ENCODE results near the gene NID2.

The NID2 gene

DNA sequence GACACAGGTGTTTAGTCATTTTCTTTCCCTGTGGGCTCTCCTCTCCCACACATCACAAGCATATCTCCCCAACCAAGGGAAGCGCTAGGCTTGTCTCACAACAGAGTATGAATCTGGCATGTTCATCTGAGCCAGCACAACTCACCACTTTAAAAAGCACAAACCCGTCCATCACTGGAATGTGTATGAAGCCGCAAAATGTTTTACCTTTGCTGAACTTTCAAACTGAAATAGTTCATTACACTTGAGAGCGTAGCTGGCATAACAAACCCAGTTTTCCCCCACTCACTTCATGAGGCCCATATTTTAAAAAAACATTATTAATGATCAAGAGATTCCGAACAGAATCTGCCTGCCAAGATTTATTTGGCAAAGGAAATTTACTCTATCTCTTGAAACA, 15.8 kb downstream of the NID2 start:
- DNase-seq: no peak

DNA sequence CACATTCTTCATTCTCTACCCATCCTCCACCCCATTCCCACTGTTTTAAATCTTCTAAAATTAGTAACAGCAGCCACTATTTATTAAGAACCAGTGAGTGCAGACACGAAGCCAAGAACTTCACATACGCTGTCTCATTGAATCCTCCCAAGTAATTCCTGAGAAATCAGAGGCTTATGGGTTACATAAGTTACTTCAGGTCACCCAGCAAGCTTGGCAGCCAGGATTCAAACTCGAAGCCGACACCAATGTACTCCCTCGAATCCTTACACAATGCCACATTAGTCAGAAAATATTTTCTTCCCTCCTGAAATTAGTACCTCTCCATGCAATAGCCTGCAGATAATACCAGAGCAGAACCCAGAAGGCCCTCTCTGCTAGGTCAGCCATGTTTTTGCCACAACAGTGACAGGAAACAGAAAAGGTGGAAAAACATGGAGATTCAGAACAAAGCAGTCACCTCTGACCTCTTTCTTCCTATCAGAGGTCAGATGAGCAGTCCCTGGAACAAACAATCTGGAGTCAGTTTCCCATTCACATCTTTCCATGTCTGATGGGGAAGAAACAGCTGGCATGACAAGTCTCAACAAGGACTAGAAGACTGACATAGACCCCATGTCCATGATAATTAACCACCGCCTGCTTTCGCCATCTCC, 16.4 kb downstream of the NID2 start:
- DNase-seq: no peak

DNA sequence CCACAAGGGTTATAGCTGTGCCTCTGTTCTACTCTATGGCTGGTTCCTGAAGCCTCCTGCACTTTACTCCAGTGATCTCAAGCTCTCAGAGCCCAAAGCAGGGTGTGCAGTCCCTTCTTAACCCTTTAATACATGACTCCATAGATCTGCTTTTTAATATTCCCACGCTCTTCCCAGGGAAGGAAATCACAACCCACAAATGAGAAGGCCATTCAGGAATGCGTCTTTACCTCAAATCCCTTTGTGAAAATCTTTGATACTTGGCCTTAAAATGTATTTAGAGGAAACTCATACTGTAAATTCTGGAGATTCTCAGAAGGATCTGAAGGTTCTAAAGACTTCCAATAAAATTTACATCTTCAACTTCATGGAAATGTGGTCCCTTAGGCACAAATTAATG, 17.0 kb downstream of the NID2 start:
- DNase-seq: no peak

DNA sequence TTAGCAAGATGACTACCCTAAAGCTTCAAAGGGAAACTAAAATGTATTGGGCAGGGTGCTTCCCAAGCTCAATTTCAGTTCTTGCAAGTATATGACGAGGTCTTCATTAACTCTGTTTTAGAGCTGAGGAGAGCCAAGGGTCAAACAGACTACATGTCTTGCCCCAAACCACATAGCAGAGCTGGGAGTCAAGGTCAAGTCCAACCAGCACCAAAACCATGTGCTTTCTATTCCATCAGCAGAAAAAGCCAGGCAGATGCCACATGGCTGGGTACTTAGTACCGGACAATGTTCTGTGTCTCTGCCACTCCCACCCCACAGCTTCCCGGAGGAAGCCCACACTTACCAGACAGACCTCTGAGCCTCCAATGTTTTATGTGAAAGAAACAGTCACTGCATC, 17.6 kb downstream of the NID2 start:
- DNase-seq: no peak

DNA sequence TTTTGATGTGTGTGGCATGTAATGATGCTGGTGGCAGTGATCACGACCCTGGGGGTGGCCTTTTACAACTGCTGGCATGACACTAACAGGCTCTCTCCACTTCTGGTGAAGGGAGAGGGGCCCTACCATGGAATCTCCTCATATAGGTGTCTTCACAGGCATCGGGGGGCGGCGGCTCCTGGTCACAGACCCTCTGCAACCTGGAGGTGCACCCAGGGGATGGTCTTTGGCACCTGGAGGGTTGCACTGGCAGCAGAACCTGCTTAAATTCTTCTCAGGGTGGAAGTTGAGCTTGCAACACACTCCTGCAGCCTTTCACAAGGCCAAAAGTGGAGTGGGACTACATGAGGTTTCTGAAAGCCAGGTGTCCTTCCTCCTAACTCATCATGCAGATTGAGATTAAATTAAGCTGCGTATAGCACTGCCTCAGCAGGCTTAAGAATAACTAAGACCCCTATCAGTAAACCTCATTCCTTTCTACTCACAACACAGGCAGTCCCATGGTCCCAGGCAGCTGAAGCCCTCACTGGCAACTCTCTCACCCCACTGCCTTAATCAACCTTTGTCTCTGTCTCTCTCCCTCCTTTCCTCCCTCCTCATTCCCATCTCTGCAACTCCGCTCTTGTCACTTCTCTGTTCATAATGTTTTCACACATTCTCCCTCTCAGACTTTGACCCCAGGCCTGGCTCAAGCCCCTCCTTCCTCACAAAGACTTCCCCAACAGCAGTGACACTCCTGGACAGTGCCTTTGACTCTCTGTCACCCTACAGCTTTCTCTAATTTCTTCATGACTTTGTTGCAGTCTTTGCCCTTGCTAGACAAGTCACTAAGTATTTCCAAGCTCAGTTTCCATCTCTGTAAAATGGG, 18.9 kb downstream of the NID2 start:
- DNase-seq: no peak

DNA sequence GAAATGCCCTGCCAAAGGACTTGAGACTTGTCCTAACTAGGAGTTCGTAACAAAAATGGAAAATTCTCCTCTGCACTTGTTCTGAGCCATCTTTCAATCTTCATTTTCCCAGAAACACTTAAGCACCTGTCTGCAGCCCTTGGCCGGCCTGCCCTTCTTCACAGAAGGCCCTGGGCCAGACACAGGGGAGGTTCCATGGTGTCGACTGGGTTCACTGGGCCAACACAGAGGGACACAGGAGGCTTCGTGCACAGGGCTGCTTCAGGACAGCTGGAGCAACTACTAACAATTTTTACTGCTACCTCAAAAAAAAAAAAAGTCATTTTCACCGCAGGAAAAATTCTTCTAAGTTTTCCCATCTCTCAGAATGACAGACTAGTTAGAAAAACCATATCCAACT, 19.6 kb downstream of the NID2 start:
- no peak for DNase-seq

DNA sequence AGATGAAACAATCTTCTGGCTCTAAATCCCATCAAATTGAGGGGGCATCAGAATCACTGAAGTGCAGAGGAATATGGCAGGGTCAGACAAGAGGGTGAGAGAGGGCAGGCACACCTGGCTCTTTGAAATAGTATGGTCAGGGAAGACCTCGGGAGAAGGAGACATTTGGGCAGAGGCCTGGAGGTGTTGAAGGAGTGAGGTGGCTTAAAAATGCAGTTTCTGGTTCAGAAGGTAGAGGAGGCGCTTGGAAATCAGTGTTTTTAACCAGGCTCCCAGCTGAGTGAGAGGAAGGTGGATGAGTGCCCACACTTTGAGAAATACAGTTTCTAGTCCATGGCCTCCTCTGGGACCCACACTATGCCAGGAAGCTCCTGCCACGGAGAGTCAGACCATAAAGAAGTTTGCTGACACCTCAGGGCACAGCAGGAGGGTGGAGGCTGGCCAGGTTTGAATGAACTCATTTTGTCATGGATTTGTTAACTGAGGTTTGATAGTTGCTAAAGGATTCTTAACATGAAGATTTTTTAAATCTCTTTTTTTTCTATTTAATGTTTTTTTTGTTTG, 20.1 kb downstream of the NID2 start:
- no peak for DNase-seq

DNA sequence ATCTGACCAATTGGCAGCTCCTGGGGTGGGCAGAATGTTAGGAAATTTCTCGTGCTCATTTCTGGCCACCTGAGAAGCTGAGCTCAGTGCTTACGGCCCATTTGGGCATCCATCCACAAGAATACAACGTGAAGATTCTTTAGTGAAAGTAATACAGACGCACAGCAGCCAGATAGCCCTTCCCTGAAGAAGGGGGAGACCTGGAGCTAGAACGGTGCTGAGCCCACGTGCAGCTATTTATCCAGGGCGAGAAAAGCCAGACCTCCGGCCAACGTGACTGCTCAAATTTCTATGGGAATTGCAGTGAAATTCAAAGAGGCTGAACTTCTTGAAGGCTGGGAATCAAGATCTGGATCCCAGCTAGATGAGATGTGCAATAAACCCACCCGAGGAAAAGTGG, 20.7 kb downstream of the NID2 start:
- DNase-seq: no peak

DNA sequence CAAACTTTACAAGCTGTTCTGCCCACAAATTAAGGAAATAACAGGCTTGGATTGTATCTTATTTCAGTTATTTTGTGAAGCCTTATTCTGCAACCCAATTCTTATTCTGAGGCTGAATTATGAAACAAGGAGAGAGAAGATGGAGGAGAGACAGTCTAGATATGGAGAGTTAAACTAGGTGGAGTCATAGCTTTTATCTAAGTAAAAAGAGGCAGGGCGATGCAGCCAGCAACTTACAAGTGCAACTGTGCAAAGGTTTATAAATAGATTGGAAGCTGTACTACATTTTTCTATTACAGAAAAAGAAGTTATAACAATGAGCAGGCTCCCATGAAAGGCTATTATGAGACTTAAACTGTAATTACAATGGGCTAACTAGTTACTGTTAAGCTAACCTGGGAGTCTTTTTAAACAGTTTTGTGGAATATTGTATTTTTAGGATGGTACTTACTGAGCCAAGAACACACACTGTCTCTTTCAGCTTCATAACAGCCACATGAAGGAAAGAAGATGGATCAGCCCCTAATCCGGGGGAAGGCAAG, 22.4 kb downstream of the NID2 start:
- no peak for DNase-seq

DNA sequence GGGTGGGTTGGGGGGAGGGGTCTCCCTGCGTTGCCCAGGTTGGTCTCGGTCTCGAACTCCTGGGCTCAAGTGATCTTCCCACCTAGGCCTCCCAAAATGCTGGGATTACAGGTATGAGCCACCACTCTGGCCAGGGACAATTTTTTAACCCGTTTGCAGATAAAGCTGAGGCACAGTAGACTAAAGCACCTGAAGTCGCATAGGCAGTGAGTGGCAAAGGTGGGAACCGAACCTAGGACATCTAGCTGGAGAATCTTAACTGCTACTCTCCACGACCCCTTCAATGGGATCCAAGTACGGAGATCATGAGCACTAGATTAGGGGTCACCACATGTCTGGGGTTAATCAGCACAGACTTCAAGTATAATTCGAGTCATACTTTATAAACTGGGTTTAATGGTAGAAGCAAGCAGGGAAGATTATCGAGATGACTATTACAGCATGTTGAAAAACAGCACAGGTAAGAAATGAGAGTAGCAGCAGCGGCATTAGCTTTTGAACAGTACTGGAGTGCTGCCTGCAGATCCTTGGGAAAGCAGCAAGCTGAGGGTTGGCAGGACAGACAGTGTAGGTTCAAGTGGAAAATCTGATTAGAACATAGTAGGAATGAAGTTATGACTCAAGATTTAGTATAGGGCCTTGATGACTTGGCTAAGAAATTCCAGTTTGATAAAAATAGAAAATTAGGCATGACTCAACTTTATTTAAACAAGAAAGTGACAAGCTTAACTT, 23.9 kb downstream of the NID2 start:
- no peak for DNase-seq

DNA sequence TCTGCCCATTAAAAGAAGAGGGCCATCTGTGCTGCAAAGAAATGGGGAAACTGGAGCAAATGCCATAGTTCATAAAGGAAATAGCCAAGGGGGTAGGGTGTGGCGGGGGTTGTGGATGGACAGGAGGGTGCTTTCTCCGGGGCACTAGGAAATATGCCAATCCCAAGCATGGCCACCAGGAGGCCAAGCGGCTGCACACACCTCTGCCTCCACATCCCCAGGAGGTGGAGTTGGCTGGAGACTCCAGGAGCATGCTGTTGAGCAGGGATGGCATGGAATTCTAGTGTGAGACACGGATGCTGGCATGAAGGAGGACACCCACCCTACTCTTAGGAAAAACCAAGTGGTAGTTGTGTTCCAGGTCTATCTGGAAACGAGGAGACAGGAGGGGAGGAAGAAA, 25.2 kb downstream of the NID2 start:
- DNase-seq: no peak

DNA sequence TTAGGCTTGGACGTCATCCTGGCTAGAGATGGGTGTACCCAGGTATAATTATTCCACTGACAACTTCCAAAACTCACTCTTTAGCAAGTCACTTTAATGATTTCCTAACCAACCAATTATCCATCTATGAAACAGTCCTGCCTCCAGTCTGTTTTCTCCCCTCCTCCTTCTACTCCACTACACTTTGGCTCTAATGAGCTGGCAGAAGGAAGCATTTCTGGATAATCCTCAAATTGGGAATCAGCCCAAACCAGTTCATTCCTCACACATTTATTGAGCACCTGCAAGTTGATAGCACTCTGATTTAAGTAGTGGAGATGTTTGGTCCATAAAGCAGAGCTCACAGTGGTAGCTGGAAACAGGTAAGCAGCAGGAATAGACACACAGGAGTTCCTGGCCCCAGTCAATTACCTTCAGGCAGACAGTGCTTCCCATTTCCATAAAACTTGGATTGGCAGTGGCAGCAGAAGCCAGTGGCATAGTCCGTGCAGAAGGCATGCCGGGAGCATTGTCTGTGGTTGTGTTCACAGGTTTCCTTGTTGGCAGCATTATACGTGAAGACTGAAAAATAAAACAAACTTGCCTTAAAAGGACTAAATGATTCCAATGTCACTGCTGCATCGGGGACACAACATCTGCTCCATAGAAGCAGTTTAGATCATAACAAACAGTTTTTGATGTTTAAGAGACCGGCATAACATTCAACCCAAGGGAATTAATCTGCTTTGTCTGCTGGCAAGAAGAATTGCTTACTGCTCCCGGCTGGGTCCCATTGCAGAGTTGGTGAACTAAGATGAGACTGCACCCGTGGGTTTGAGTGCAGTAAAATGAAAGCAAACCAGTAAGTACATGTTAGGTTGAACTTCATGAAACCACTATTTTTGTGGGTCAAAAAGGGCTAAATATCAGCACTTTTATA, 26.2 kb downstream of the NID2 start:
- DNase-seq: no peak

DNA sequence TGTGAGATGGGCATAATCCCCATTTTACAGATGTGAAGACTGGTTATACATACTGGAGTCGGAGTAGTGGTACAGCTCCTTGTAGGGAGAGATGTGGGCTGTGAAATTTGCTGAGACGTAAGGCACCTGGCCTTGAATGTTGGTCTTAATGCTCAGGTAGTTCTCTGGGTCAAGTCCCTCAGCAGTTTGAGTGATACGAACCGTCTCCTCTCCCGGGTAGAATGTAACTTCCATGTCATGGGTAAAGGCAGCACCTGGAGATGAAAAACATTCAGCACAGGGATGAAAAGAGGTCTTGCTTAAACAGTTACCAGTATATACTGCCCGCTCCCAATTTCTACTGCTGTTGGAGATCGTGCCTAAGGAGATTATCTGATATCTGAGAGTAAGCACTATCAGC, 28.3 kb downstream of the NID2 start:
- no peak for DNase-seq

DNA sequence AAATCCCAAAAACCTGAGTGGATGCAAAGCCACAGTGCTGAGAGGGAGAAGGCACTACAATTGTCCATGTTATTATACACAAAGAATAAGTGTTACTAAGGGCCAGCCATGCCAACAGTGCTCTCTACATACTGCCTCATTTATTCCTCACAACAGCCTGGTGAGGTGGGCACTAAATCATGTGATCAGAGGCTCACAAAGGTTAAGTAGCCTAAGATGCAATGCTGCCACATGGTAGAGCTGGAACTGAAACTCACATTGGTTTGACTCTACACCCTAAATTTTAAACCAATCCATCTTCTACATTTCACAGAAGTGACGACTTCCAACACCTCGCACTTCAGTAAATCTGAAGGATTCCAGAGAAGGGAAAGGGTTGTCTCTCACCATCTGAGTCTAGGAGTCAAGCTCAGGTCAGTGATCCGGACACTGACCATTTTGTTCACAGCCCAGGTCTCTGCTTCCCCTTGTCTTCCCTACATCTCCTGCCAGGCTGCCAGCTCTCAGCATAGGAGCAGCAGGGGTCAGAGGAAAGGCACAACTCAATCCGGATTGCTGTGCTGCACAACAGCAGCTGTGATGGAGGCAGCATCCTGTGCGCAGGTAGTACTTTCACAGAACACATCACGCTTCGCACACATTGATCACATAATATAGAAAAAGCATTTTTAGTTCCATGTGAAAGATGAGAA, 29.6 kb downstream of the NID2 start:
- DNase-seq: no peak

DNA sequence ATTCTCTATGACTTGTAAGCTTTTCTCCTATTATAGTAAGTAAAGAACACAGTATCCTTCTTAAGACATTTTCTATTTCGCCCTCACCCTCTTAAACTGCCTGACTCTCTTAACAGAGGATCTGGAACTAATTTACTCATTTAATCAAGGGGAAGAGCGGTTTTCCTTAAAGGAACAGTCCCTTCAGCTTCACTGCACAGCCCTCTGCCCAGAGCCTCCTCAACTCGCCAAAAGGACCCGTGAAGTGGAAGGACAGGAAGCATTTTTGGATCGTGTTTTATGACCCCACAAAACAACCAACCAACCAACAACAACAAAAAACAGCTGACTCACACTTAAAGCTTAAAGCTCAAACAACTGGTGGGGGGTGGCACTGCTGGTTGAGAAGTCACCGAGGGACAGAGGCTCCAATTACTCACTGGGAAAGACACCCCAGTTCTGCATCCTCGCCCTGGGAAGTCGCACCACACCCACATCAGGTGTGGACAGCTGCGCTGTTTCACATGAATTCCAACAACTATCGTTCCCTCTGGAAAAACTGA, 35.7 kb downstream of the NID2 start:
- no peak for DNase-seq

DNA sequence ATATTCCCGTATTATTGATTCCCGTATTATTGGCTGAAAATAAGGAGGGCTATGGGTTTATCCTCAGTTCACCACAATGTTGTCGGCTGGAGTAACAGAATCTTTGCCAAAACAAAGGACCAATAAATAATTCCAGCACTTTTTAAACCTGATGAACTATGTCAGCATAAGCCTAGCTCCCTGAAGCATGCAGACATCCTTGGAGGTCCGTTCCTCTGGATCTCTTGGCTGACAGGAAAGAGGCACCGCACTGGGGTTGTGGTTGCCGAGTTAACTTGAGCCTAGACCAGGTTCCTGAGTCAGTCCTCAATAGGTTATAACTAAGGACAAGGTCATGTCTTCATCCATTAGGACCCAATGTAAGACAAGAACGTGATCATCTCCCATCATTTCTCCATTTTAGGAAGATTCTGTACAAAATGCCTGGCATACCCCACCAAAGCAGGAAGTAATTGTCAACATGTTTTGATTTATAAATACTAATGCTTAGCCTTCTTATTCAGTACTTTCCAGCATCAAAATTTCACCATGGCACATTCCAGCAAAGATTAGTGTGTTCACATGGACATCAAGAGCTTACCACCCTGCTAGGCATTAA, 36.6 kb downstream of the NID2 start:
- no peak for DNase-seq

DNA sequence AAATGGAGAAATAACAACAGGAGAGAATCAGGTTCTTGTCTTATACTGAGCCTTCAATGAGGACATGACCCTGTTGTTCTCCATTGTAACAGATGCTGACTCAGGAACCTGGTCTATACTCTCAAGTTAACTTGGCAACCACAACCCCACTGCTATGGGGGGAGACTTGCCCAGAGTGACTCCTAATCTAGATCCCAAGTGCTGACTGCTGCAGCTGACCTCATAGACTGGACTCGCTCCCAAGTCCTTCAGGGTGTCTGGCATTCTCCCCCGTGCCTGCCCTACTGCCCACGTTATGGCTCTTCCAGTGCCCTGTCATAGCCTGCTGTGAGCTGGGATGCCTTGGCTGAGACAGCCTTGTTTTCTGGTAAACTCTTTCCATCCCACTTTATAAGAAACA, 37.1 kb downstream of the NID2 start:
- DNase-seq: no peak

DNA sequence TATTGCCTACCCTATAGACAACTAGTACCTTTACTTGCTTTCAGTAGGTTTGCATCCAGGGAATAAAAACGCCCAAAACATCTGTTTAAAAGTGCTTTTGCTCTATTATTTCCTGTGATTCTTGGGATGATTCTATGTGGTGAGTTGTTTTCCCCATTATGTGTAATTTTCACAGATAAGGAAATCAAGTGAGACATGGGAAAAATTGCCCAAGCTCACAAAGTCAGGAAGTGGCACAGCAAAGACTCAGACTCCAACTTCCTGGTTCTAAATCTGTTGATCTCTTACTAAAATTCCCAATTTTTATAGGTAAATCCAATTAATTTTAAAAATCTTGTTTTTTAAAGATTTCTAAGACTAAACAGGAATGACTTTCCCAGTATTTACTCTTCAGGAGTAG, 39.0 kb downstream of the NID2 start:
- DNase-seq: no peak

DNA sequence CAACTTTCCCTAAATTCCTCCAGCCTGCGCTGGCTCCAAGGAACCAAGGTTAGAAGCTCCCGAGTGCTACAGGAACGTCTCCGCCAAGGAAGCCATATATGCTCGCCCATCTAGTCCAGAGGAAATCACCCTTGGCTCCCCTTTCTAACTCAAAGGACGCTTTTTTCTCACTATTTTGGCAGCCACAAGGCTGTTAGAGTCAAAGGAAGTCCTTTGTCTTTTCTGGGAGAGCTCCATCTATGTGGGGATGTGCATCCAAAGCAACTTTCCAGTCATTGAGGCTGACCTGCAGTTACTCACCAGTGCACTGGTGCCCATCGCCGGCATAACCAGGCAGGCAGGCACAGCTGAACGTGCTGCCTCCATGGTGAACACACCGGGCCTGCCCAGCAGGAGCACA, 42.0 kb downstream of the NID2 start:
- DNase-seq: no peak

DNA sequence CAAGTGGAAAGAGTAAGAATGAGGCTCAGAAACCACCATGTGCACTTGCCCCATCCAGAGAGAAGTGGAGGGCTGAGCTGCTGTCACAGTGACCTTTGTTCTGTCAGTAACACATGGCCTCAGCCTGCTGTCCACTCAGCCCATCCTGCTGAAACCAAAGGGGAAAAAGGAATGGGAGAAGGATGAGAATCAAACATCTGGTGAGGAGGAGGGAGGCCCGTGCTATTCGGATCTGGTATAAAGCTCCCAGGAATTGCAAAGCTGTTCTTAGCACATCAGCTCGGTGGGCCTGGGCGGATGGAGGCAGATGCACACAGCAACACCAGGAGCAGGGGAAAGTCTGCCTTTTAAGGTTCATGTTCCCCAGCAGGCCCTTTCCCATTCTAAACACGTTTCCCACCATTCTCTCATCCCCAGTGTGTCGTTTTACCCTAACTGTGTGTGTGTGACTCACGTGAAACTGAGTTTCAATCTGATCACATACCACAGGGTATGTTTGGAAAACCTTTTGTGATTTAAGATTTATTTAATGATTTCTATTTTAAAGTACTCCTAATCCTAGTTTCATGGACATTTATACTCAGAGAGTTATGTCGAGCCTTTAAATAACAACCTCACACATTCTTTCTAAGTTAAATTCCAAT, 42.7 kb downstream of the NID2 start:
- no peak for DNase-seq

All from SIG-M5 (cell line).